ENCODE data around the gene SLC17A2.

DNA sequence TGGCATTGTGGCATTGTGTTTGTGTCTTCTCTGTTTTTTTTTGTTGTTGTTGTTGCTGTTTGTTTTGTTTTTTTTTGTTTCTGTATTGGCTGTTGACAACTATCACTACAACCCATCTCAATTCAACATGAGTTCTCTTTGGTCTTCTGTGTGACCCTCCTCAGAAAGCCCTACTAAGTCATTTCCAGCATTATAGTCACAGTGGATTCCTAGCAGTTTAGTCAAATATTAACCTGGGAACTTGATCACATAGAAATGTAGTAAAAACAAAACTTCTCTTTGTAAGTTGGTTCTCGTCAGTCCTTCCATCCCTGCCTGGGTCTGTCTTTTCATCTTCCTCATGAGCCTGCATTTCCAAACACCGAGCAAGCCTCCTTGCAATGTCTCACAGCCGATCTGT lies 16.8 kb downstream of the SLC17A2 start:
- TF ChIP-seq CTCF (IDR thresholded peaks at IDR 0.05; ENCODE audit: low read depth, low read length, poor library complexity, severe bottlenecking) (no peak), EZH2phosphoT487 (IDR thresholded peaks at IDR 0.05; ENCODE audit: borderline replicate concordance, low read length) (no peak)

Data from DOHH2 (cell line).